HL-60/S4 treated with retinoic acid at 250 ng/mL for 4 days and 3 days (cell line): Measurements from ENCODE around the gene CD44.
"Not testable (repeated sequence)": the region's sequence is repeated elsewhere in the genome, so short reads cannot be mapped to it uniquely, and the experiment has no call there.

Source experiments
- in situ Hi-C: fragments of 300-500 bp; cut with MboI; formaldehyde crosslinking; loops from 2 replicates; pipeline ENCODE4 v1.7.0; 2022; ENCODE audit warnings: low sequenced_read_pairs

Gene CD44

GRCh38 chr11:35207471-35208403 is 68.8 kb downstream of the CD44 start:
- in situ Hi-C loops, result no loop called here

- in situ Hi-C loops, result no loop called here
Measured at GRCh38 chr11:35208795-35209194, 69.8 kb downstream of the CD44 start.

GRCh38 chr11:35210876-35211546 is 72.0 kb downstream of the CD44 start:
- in situ Hi-C loops, result no loop called here

GRCh38 chr11:35211952-35212351 is 73.0 kb downstream of the CD44 start:
- in situ Hi-C loops, result no loop called here

- in situ Hi-C loops, result no loop called here
Measured at GRCh38 chr11:35214226-35214770, 75.3 kb downstream of the CD44 start.

GRCh38 chr11:35214792-35215193 is 75.8 kb downstream of the CD44 start:
- in situ Hi-C loops, result no loop called here

- in situ Hi-C loops, result no loop called here
Measured at GRCh38 chr11:35215945-35216344, 77.0 kb downstream of the CD44 start.

- in situ Hi-C loops, result no loop called here
Measured at GRCh38 chr11:35216962-35217678, 78.1 kb downstream of the CD44 start.

- in situ Hi-C loops, result no loop called here
Measured at GRCh38 chr11:35218956-35219355, 80.0 kb downstream of the CD44 start.

- in situ Hi-C loops, result no loop called here
Measured at GRCh38 chr11:35223371-35223796, 84.4 kb downstream of the CD44 start.

- in situ Hi-C loops, result no loop called here
Measured at GRCh38 chr11:35223991-35224390, 85.0 kb downstream of the CD44 start.

GRCh38 chr11:35225946-35226520 is 87.1 kb downstream of the CD44 start:
- in situ Hi-C loops, result no loop called here

- in situ Hi-C loops, result not testable (repeated sequence)
Measured at GRCh38 chr11:35226756-35227155, 87.8 kb downstream of the CD44 start.

GRCh38 chr11:35227576-35228327 is 88.8 kb downstream of the CD44 start:
- in situ Hi-C loops, result no loop called here

- in situ Hi-C loops, result no loop called here
Measured at GRCh38 chr11:35228328-35228725, 89.4 kb downstream of the CD44 start.

- in situ Hi-C loops, result no loop called here
Measured at GRCh38 chr11:35230388-35230787, 91.4 kb downstream of the CD44 start.

GRCh38 chr11:35231076-35231860 is 92.3 kb downstream of the CD44 start:
- in situ Hi-C loops, result no loop called here

GRCh38 chr11:35232891-35233330 is 93.9 kb downstream of the CD44 start:
- in situ Hi-C loops, result no loop called here

- in situ Hi-C loops, result no loop called here
Measured at GRCh38 chr11:35233518-35233917, 94.5 kb downstream of the CD44 start.
